Thymus (tissue), 11 donors: Measurements from ENCODE around the gene CYP2W1. TPM values are rescaled to one million over a fixed set of nuclear protein-coding genes. Genes with fewer than 3 reads are reported as not detected.
"Not testable (repeated sequence)": the region's sequence is repeated elsewhere in the genome, so short reads cannot be mapped to it uniquely, and the experiment has no call there.

Experiments used
- DNase-seq, 9 donors: peaks; one replicate each; pipeline ENCODE4 v3.0.0-alpha.2; 2013; ENCODE audit warnings: low spot score in 9 of 9, low read depth in 6 of 9, missing footprints in 1 of 9
- H3K27ac ChIP-seq, 2 donors: one replicate each; pipeline ENCODE4 v1.5.1; 2013; ENCODE audit warnings: control low read depth in 1 of 2, low read depth in 1 of 2, low read length in 1 of 2, mild to moderate bottlenecking in 1 of 2, moderate library complexity in 1 of 2
- H3K27me3 ChIP-seq, 2 donors: one replicate each; pipeline ENCODE4 v1.5.1; 2013; ENCODE audit warnings: low read length in 1 of 2; ENCODE audit not compliant: control insufficient read depth in 2 of 2, insufficient read depth in 1 of 2
- H3K36me3 ChIP-seq, 2 donors: one replicate each; pipeline ENCODE4 v1.5.1; 2013; ENCODE audit warnings: low read length in 1 of 2, mild to moderate bottlenecking in 1 of 2, moderate library complexity in 1 of 2; ENCODE audit not compliant: control insufficient read depth in 2 of 2, insufficient read depth in 2 of 2
- H3K4me1 ChIP-seq, 2 donors: one replicate each; pipeline ENCODE4 v1.5.1; 2013; ENCODE audit warnings: low read length in 2 of 2; ENCODE audit not compliant: control insufficient read depth in 2 of 2, insufficient read depth in 2 of 2
- H3K4me3 ChIP-seq, 2 donors: one replicate each; pipeline ENCODE4 v1.5.1; 2013; ENCODE audit warnings: low read length in 2 of 2, control low read depth in 1 of 2, mild to moderate bottlenecking in 1 of 2
- H3K9me3 ChIP-seq, 2 donors: one replicate each; pipeline ENCODE4 v1.5.1; 2013; ENCODE audit warnings: low read length in 1 of 2, mild to moderate bottlenecking in 1 of 2; ENCODE audit not compliant: control insufficient read depth in 2 of 2, insufficient read depth in 1 of 2
- WGBS: extraction: QIAGEN DNeasy Blood & Tissue Kit; methylation state at CpG from one replicate; pipeline ENCODE4 v1.1.7; 2013; 5-methylcytosine and 5-hydroxymethylcytosine counted together
- polyA plus RNA-seq: library from polyadenylated mRNA; stranded (reverse); fragments of 200-250 nt; gene quantifications from one replicate; pipeline ENCODE4 v1.2.3, GENCODE V29; 2013
- total RNA-seq: library from RNA; stranded (reverse); fragments of 120-200 nt; gene quantifications from one replicate; pipeline ENCODE4 v1.2.4, GENCODE V29; 2013
- donor health status: healthy.

Gene CYP2W1
- total and polyA plus RNA-seq, 2 donors, result 0.09 to 0.48 TPM

GRCh38 chr7:959271-959670 lies 23.7 kb upstream of the CYP2W1 start:
- WGBS, result 90% methylated on average over 20 of the region's 20 CpGs
- Histone ChIP-seq H3K4me3 (no peak overlapping the region), H3K36me3 (no peaks in the 10 kb centered on the region), H3K9me3 (no peaks in the 10 kb centered on the region), H3K4me1 (peaks cover 7 to 13% of the 10 kb centered on the region in 2 donors), H3K27me3 (peaks cover 17 to 59% of the 10 kb centered on the region in 2 donors), H3K27ac (no peak overlapping the region)
- DNase-seq, result no peak

- H3K27me3 ChIP-seq, result peaks cover 15 to 63% of the 10 kb centered on the region in 2 donors
- H3K9me3 ChIP-seq, H3K27ac ChIP-seq, H3K4me3 ChIP-seq, H3K36me3 ChIP-seq, DNase-seq: not testable (repeated sequence)
- 98% methylated on average over 10 of the region's 10 CpGs for WGBS
- H3K4me1 ChIP-seq, result peaks cover 8 to 17% of the 10 kb centered on the region in 2 donors
Measured at GRCh38 chr7:959740-960139, 23.2 kb upstream of the CYP2W1 start.

DNA sequence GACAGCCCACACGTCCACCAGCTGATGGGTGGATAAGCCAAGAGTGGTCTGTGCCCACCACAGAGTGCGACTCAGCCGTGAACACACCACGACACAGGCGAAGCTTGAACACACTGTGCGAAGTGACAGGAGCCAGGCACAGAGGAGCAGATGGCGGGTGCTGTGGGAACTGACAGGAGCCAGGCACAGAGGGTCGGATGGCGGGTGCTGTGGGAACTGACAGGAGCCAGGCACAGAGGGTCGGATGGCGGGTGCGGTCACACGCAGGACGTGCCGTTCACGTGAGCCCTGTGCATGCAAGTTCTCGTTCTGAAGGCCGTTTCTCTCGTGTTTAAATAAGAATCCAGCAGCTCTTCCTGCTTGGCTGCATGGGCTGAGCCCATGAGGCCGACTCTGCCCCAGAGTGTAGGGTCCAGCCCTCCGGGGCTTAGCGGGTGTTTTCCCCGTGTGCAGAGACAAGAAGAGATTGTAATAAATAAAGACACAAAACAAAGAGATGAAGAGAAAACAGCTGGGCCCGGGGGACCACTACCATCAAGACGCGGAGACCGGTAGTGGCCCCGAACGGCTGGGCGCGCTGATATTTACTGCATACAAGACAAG lies 22.6 kb upstream of the CYP2W1 start:
- Histone ChIP-seq H3K27me3 (peaks cover 9 to 58% of the 10 kb centered on the region in 2 donors), H3K9me3 (no peaks in the 10 kb centered on the region)
- WGBS, result 91% methylated on average over 31 of the region's 31 CpGs

GRCh38 chr7:960972-961371 lies 22.0 kb upstream of the CYP2W1 start:
- not testable (repeated sequence) for H3K4me3 ChIP-seq, DNase-seq, H3K36me3 ChIP-seq, H3K27ac ChIP-seq, H3K9me3 ChIP-seq
- WGBS, result 72% methylated on average over 13 of the region's 13 CpGs
- H3K4me1 ChIP-seq, result peaks cover 10 to 26% of the 10 kb centered on the region in 2 donors
- peaks cover 4 to 52% of the 10 kb centered on the region in 2 donors for H3K27me3 ChIP-seq

More for the DNA sequence above, 22.6 kb upstream of the CYP2W1 start:
- Histone ChIP-seq H3K4me3 (no peak overlapping the region), H3K4me1 (peaks cover 10 to 23% of the 10 kb centered on the region in 2 donors), H3K36me3 (no peaks in the 10 kb centered on the region), H3K27ac (no peak overlapping the region)
- DNase-seq, result no peak

GRCh38 chr7:961546-962400 lies 21.2 kb upstream of the CYP2W1 start:
- H3K27ac ChIP-seq, result no peak overlapping the region
- H3K27me3 ChIP-seq, result peaks cover 2 to 47% of the 10 kb centered on the region in 2 donors
- peaks cover 10 to 26% of the 10 kb centered on the region in 2 donors for H3K4me1 ChIP-seq
- WGBS, result 96% methylated on average over 37 of the region's 37 CpGs
- H3K9me3 ChIP-seq, result no peaks in the 10 kb centered on the region
- H3K36me3 ChIP-seq, result peaks cover 3 to 4% of the 10 kb centered on the region in 2 donors
- no peak for DNase-seq
- H3K4me3 ChIP-seq, result no peak overlapping the region

- 97% methylated on average over 17 of the region's 17 CpGs for WGBS
- Histone ChIP-seq H3K36me3 (peaks cover 8 to 11% of the 10 kb centered on the region in 2 donors), H3K4me3 (no peak overlapping the region), H3K4me1 (peaks cover 10 to 26% of the 10 kb centered on the region in 2 donors), H3K9me3 (no peaks in the 10 kb centered on the region), H3K27ac (no peak overlapping the region), H3K27me3 (peaks cover 2 to 40% of the 10 kb centered on the region in 2 donors)
- no peak for DNase-seq
Measured at GRCh38 chr7:962401-963081, 20.4 kb upstream of the CYP2W1 start.

- Histone ChIP-seq H3K27ac (no peak overlapping the region), H3K4me3 (no peak overlapping the region), H3K4me1 (peaks cover 10 to 26% of the 10 kb centered on the region in 2 donors), H3K9me3 (no peaks in the 10 kb centered on the region), H3K36me3 (peaks cover 18 to 20% of the 10 kb centered on the region in 2 donors), H3K27me3 (peaks cover 2 to 33% of the 10 kb centered on the region in 2 donors)
- peak in 2 of 9 donors; percentile 22 to 42 for DNase-seq
- WGBS, result 12% methylated on average over 37 of the region's 37 CpGs
Measured at GRCh38 chr7:963236-964078, 19.5 kb upstream of the CYP2W1 start.

DNA sequence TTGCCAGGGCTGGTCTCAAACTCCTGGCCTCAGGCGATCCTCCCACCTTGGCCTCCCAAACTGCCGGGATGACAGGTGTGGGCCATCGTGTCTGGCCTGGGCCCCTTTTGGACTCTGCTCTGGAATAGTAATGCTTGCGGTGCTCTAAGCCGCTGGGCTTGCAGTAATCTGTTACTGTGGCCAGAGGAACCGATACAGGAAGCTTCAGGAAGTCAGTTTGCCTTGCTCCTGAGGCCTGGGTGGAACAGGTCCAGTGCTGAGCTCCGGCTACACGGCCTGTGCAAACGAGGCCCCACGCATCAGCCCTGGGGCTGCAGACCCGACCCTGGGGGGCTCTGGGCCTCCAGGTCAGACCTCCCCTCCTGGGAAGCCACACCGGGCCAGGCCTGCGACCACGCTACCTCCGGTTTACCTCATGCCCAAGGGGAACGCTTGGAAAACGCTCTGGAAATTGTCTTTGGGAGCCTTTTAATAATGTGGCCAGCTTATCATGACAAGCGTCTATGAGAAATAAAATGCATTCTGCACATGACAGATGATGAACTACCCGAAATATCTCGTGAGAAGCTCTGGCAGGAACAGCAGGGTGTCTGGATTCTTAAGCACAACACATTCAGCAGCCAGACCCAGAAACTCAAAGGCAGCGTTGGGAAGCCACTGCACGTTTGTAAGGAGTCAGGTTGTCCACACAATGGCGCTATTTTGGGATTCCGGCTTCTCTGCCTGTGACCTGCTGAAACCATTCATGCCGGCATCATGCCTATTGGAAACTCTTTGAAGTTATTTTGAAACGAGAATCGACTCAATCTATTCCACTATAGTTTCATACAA lies 18.4 kb upstream of the CYP2W1 start:
- Histone ChIP-seq H3K4me3 (no peak overlapping the region), H3K36me3 (peaks cover 29 to 31% of the 10 kb centered on the region in 2 donors), H3K4me1 (peaks cover 10 to 26% of the 10 kb centered on the region in 2 donors), H3K9me3 (no peaks in the 10 kb centered on the region), H3K27me3 (peaks cover 2 to 27% of the 10 kb centered on the region in 2 donors), H3K27ac (no peak overlapping the region)
- 66% methylated on average over 27 of the region's 27 CpGs for WGBS
- no peak for DNase-seq
